Breast epithelium (tissue), 4 donors: ENCODE measurements around the gene SPESP1. TPM values are rescaled to one million over a fixed set of nuclear protein-coding genes. Genes with fewer than 3 reads are reported as not detected.

Source experiments
- DNase-seq, 2 donors: peaks; one replicate each; pipeline ENCODE4 v3.0.0-alpha.2; 2019; ENCODE audit warnings: low spot score in 2 of 2
- H3K27ac ChIP-seq, 2 donors: fragments of 200-600 bp; sonication (generic) in 1 of 2; one replicate each; pipeline ENCODE4 v1.5.1; 2016 to 2019; ENCODE audit warnings: mild to moderate bottlenecking in 1 of 2
- H3K27me3 ChIP-seq, 2 donors: fragments of 200-600 bp; sonication (generic) in 1 of 2; one replicate each; pipeline versions ENCODE4 v1.5.1 to v1.6.0; 2017 to 2019; ENCODE audit warnings: control low read depth in 1 of 2, mild to moderate bottlenecking in 1 of 2
- H3K36me3 ChIP-seq: fragments of 200-600 bp; one replicate; pipeline ENCODE4 v1.5.1; 2019
- H3K4me1 ChIP-seq, 2 donors: fragments of 200-600 bp; sonication (generic); one replicate each; pipeline ENCODE4 v1.5.1; 2016 to 2019; ENCODE audit warnings: control low read depth in 1 of 2
- H3K4me3 ChIP-seq, 3 donors: fragments of 200-600 bp; sonication (generic); 1 replicate in 2 of 3; 2 replicates in 1 of 3; pipeline ENCODE4 v1.5.1; 2016 to 2019; ENCODE audit warnings: mild to moderate bottlenecking in 3 of 3, moderate library complexity in 2 of 3
- H3K9me3 ChIP-seq, 2 donors: fragments of 200-600 bp; sonication (generic) in 1 of 2; one replicate each; pipeline ENCODE4 v1.5.1; 2016 to 2019; ENCODE audit warnings: control low read depth in 1 of 2
- CTCF ChIP-seq, 3 donors: fragments of 450-650 bp; IDR thresholded peaks; one replicate each; pipeline ENCODE4 v1.5.1; 2016 to 2017; ENCODE audit warnings: antibody characterized with exemption in 3 of 3, mild to moderate bottlenecking in 3 of 3, moderate library complexity in 3 of 3
- POLR2A ChIP-seq: fragments of 450-650 bp; IDR thresholded peaks from one replicate; pipeline ENCODE4 v1.6.1; 2016; ENCODE audit warnings: antibody characterized with exemption, mild to moderate bottlenecking, moderate library complexity
- POLR2AphosphoS5 ChIP-seq, 3 donors: sonication (generic); formaldehyde crosslinking; IDR thresholded peaks; one replicate each; pipeline ENCODE4 v1.6.1; 2017; ENCODE audit warnings: antibody characterized with exemption in 3 of 3
- intact Hi-C: fragments of 100-400 bp; cut with DNase I; formaldehyde crosslinking; loops from one replicate; pipeline ENCODE4 v1.15.1; 2023; ENCODE audit warnings: low total_unique reads
- total RNA-seq, 3 donors: library from RNA; depleted of rRNA; stranded (reverse); fragments of >200 nt; gene quantifications; one replicate each; pipeline ENCODE4 v1.1.0, GENCODE V29; 2016

SPESP1 gene
- total RNA-seq, 3 donors from 2014 or later, result 5.1 to 7.9 (median 6.1) TPM

GRCh38 chr15:68909601-68910100 lies 20.7 kb upstream of the SPESP1 start:
- intact Hi-C loops, result no loop called here
- no peak overlapping the region for H3K27ac ChIP-seq
- H3K4me1 ChIP-seq, result no peaks in the 10 kb centered on the region
- no peaks in the 10 kb centered on the region for H3K9me3 ChIP-seq
- no peaks in the 10 kb centered on the region for H3K36me3 ChIP-seq
- TF ChIP-seq POLR2A, result no peak
- no peak for TF ChIP-seq CTCF (IDR thresholded peaks at IDR 0.05)
- TF ChIP-seq POLR2AphosphoS5 (IDR thresholded peaks at IDR 0.05), result no peak
- no peaks in the 10 kb centered on the region for H3K27me3 ChIP-seq
- no peak overlapping the region for H3K4me3 ChIP-seq
- DNase-seq, result no peak

- no peak overlapping the region for H3K4me3 ChIP-seq
- H3K27me3 ChIP-seq, result no peaks in the 10 kb centered on the region
- DNase-seq, result no peak
- no peaks in the 10 kb centered on the region for H3K36me3 ChIP-seq
- no peak for TF ChIP-seq CTCF (IDR thresholded peaks at IDR 0.05)
- no peak for TF ChIP-seq POLR2A
- no peak for TF ChIP-seq POLR2AphosphoS5 (IDR thresholded peaks at IDR 0.05)
- intact Hi-C loops, result no loop called here
- no peaks in the 10 kb centered on the region for H3K4me1 ChIP-seq
- H3K9me3 ChIP-seq, result no peaks in the 10 kb centered on the region
- no peak overlapping the region for H3K27ac ChIP-seq
Observed at GRCh38 chr15:68910341-68910740, 20.0 kb upstream of the SPESP1 start.

GRCh38 chr15:68910816-68911215 lies 19.5 kb upstream of the SPESP1 start:
- Histone ChIP-seq H3K4me1 (no peaks in the 10 kb centered on the region), H3K27me3 (no peaks in the 10 kb centered on the region), H3K9me3 (no peaks in the 10 kb centered on the region), H3K36me3 (no peaks in the 10 kb centered on the region), H3K27ac (no peak overlapping the region), H3K4me3 (no peak overlapping the region)
- DNase-seq, result no peak
- TF ChIP-seq POLR2A (no peak), POLR2AphosphoS5 (IDR thresholded peaks at IDR 0.05) (no peak), CTCF (IDR thresholded peaks at IDR 0.05) (no peak)
- intact Hi-C loops, result no loop called here

GRCh38 chr15:68921926-68922325 lies 8.4 kb upstream of the SPESP1 start:
- H3K36me3 ChIP-seq, result no peaks in the 10 kb centered on the region
- no peak for TF ChIP-seq CTCF (IDR thresholded peaks at IDR 0.05)
- no peak for TF ChIP-seq POLR2AphosphoS5 (IDR thresholded peaks at IDR 0.05)
- no peak for TF ChIP-seq POLR2A
- no peak overlapping the region for H3K4me3 ChIP-seq
- DNase-seq, result no peak
- no peaks in the 10 kb centered on the region for H3K4me1 ChIP-seq
- H3K27ac ChIP-seq, result no peak overlapping the region
- no peaks in the 10 kb centered on the region for H3K27me3 ChIP-seq
- intact Hi-C loops, result no loop called here
- no peaks in the 10 kb centered on the region for H3K9me3 ChIP-seq

- intact Hi-C loops, result no loop called here
- Histone ChIP-seq H3K27me3 (no peaks in the 10 kb centered on the region), H3K9me3 (no peaks in the 10 kb centered on the region)
Observed at GRCh38 chr15:68924866-68925560, 5.3 kb upstream of the SPESP1 start.

More at GRCh38 chr15:68924866-68925560, 5.3 kb upstream of the SPESP1 start:
- Histone ChIP-seq H3K4me3 (no peak overlapping the region), H3K4me1 (no peaks in the 10 kb centered on the region), H3K36me3 (no peaks in the 10 kb centered on the region), H3K27ac (no peak overlapping the region)
- peak; percentile 56 to 69 for DNase-seq
- TF ChIP-seq POLR2AphosphoS5 (IDR thresholded peaks at IDR 0.05) (no peak), POLR2A (no peak), CTCF (IDR thresholded peaks at IDR 0.05) (peak in 2 of 3 donors; percentile 75 to 76)
